Smooth muscle cell (in vitro differentiated cells): ENCODE measurements around the gene ABCA4. TPM values are rescaled to one million over a fixed set of nuclear protein-coding genes. Genes with fewer than 3 reads are reported as not detected.
A peak's percentile ranks its signal among the peaks of the same experiment; 100 is the strongest.

Experiments
- DNase-seq: peaks from one replicate; lab custom pipeline; 2025; ENCODE audit not compliant: unreplicated experiment; lab: John Stamatoyannopoulos, UW
- H2AFZ ChIP-seq: fragments of 200-600 bp; sonication (generic); 2 replicates; pipeline ENCODE4 v1.6.0; 2016; ENCODE audit warnings: antibody characterized with exemption, low read depth, mild to moderate bottlenecking
- H3F3A ChIP-seq: fragments of 200-600 bp; sonication (generic); 2 replicates; pipeline ENCODE4 v1.6.0; 2017; ENCODE audit warnings: antibody characterized with exemption, low read depth
- H3K27ac ChIP-seq: fragments of 200-600 bp; sonication (generic); 2 replicates; pipeline ENCODE4 v1.5.1; 2016; ENCODE audit warnings: low read depth, mild to moderate bottlenecking
- H3K27me3 ChIP-seq: fragments of 200-600 bp; sonication (generic); 2 replicates; pipeline ENCODE4 v1.6.1; 2016; ENCODE audit warnings: low read depth, mild to moderate bottlenecking
- H3K36me3 ChIP-seq: fragments of 200-600 bp; sonication (generic); 2 replicates; pipeline ENCODE4 v1.5.1; 2016; ENCODE audit warnings: low read depth
- H3K4me1 ChIP-seq: fragments of 200-600 bp; sonication (generic); 2 replicates; pipeline ENCODE4 v1.5.1; 2016; ENCODE audit warnings: low read depth
- H3K4me2 ChIP-seq: fragments of 200-600 bp; sonication (generic); 2 replicates; pipeline ENCODE4 v1.6.0; 2016; ENCODE audit warnings: mild to moderate bottlenecking
- H3K4me3 ChIP-seq: fragments of 200-600 bp; sonication (generic); 2 replicates; pipeline ENCODE4 v1.5.1; 2016; ENCODE audit warnings: mild to moderate bottlenecking
- H3K79me2 ChIP-seq: fragments of 200-600 bp; sonication (generic); 2 replicates; pipeline ENCODE4 v1.6.0; 2016; ENCODE audit warnings: low read depth, mild to moderate bottlenecking
- H3K9ac ChIP-seq: fragments of 200-600 bp; sonication (generic); 2 replicates; pipeline ENCODE4 v1.6.0; 2016; ENCODE audit warnings: low read depth
- H3K9me3 ChIP-seq: fragments of 200-600 bp; sonication (generic); replicated peaks from 2 replicates; pipeline ENCODE4 v1.5.1; 2016; ENCODE audit warnings: low read depth
- H4K20me1 ChIP-seq: fragments of 200-600 bp; sonication (generic); 2 replicates; pipeline ENCODE4 v1.6.0; 2016; ENCODE audit warnings: low read depth
- CTCF ChIP-seq: fragments of 200-600 bp; sonication (generic); IDR thresholded peaks from 2 replicates; pipeline ENCODE4 v1.5.1; 2017; ENCODE audit warnings: borderline replicate concordance, mild to moderate bottlenecking, antibody characterized with exemption; ENCODE audit not compliant: insufficient read depth, poor library complexity, severe bottlenecking
- WGBS: methylation state at CpG from one replicate; pipeline ENCODE4 v1.1.7; 2016; ENCODE audit warnings: low lambda C conversion rate; 5-methylcytosine and 5-hydroxymethylcytosine counted together
- polyA plus RNA-seq: library from polyadenylated mRNA; unstranded; fragments of >200 nt; fragmentation: Nextera tagmentation; extraction: Ambion mirVana; gene quantifications from 2 replicates; pipeline ENCODE4 v1.2.1, GENCODE V29; 2016
- total RNA-seq: library from RNA; depleted of rRNA; stranded (reverse); fragments of >200 nt; gene quantifications from 2 replicates; pipeline ENCODE4 v1.2.3, GENCODE V29; 2014

Gene ABCA4
- total and polyA plus RNA-seq, 2 experiments from 2014 or later: 0.46 to 0.99 TPM

GRCh38 chr1:93977598-93977945 lies 143.4 kb downstream of the ABCA4 start:
- Histone ChIP-seq H2AFZ (no peak overlapping the region), H3K9me3 (no peaks in the 10 kb centered on the region), H3K27ac (no peak overlapping the region), H3K4me1 (peaks cover 21% of the 10 kb centered on the region), H3K4me3 (no peak overlapping the region), H4K20me1 (no peaks in the 10 kb centered on the region), H3K27me3 (no peaks in the 10 kb centered on the region), H3F3A (peaks cover 29% of the 10 kb centered on the region), H3K4me2 (peak overlapping the region; percentile 8), H3K9ac (no peak overlapping the region), H3K36me3 (no peaks in the 10 kb centered on the region), H3K79me2 (no peaks in the 10 kb centered on the region)
- no peak for DNase-seq
- 97% methylated on average over 1 of the region's 1 CpG for WGBS
- no peak for TF ChIP-seq CTCF

GRCh38 chr1:93976711-93977597 lies 144.0 kb downstream of the ABCA4 start:
- Histone ChIP-seq H3K4me3 (no peak overlapping the region), H3K36me3 (no peaks in the 10 kb centered on the region), H4K20me1 (no peaks in the 10 kb centered on the region), H3K4me2 (peak overlapping the region; percentile 25), H3K9me3 (no peaks in the 10 kb centered on the region), H3K27me3 (no peaks in the 10 kb centered on the region), H3K27ac (no peak overlapping the region), H3F3A (peaks cover 29% of the 10 kb centered on the region), H3K9ac (no peak overlapping the region), H3K4me1 (peaks cover 21% of the 10 kb centered on the region), H2AFZ (no peak overlapping the region), H3K79me2 (no peaks in the 10 kb centered on the region)
- TF ChIP-seq CTCF: no peak
- no peak for DNase-seq

GRCh38 chr1:93976291-93976690 lies 144.7 kb downstream of the ABCA4 start:
- Histone ChIP-seq H2AFZ (no peak overlapping the region), H4K20me1 (no peaks in the 10 kb centered on the region), H3K27ac (no peak overlapping the region), H3F3A (peaks cover 24% of the 10 kb centered on the region), H3K27me3 (no peaks in the 10 kb centered on the region), H3K4me2 (no peak overlapping the region), H3K4me1 (peaks cover 21% of the 10 kb centered on the region), H3K4me3 (no peak overlapping the region), H3K36me3 (no peaks in the 10 kb centered on the region), H3K9me3 (no peaks in the 10 kb centered on the region), H3K9ac (no peak overlapping the region), H3K79me2 (no peaks in the 10 kb centered on the region)
- no peak for TF ChIP-seq CTCF
- 54% methylated on average over 2 of the region's 2 CpGs for WGBS
- no peak for DNase-seq

GRCh38 chr1:93972341-93972740 lies 148.6 kb downstream of the ABCA4 start:
- H3K4me1 ChIP-seq: peaks cover 6% of the 10 kb centered on the region
- no peak overlapping the region for H3K4me2 ChIP-seq
- no peaks in the 10 kb centered on the region for H3K27me3 ChIP-seq
- H4K20me1 ChIP-seq: no peaks in the 10 kb centered on the region
- H3K79me2 ChIP-seq: no peaks in the 10 kb centered on the region
- WGBS: 79% methylated on average over 2 of the region's 2 CpGs
- H3K4me3 ChIP-seq: no peak overlapping the region
- H3K27ac ChIP-seq: no peak overlapping the region
- no peaks in the 10 kb centered on the region for H3F3A ChIP-seq
- no peak overlapping the region for H3K9ac ChIP-seq
- DNase-seq: no peak
- no peaks in the 10 kb centered on the region for H3K9me3 ChIP-seq
- no peak overlapping the region for H2AFZ ChIP-seq
- no peaks in the 10 kb centered on the region for H3K36me3 ChIP-seq
- TF ChIP-seq CTCF: no peak
